OCI-LY3 (cell line): ENCODE results near the gene APOA1.

Experiments used
- H2AFZ ChIP-seq: fragments of 200-600, 300-600 bp; shearing (Covaris generic); 2 replicates; pipeline ENCODE4 v1.6.0; 2014; ENCODE audit warnings: antibody characterized with exemption, low read depth, low read length
- H3K27ac ChIP-seq: fragments of 200-600, 300-600 bp; sonication (generic); 2 replicates; pipeline ENCODE4 v1.5.1; 2014; ENCODE audit warnings: mild to moderate bottlenecking, low read length, moderate library complexity, mixed read lengths
- H3K27me3 ChIP-seq: fragments of 200-600, 300-600 bp; sonication (generic); 2 replicates; pipeline ENCODE4 v1.6.1; 2014; ENCODE audit warnings: low read depth, low read length, mixed read lengths
- H3K36me3 ChIP-seq: fragments of 200-600, 300-600 bp; sonication (generic); replicated peaks from 2 replicates; pipeline ENCODE3; 2014; ENCODE audit warnings: low read depth, low read length, mixed read lengths
- H3K4me1 ChIP-seq: fragments of 300-600, 200-600 bp; sonication (generic); 2 replicates; pipeline ENCODE4 v1.6.1; 2014; ENCODE audit warnings: low read length, mixed read lengths
- H3K4me2 ChIP-seq: fragments of 200-600, 300-600 bp; sonication (generic); 2 replicates; pipeline ENCODE4 v1.6.1; 2014; ENCODE audit warnings: low read length, mixed read lengths
- H3K4me3 ChIP-seq: fragments of 300-600, 200-600 bp; sonication (generic); 2 replicates; pipeline ENCODE4 v1.5.1; 2014; ENCODE audit warnings: antibody characterized with exemption, mild to moderate bottlenecking, low read length, moderate library complexity
- H3K79me2 ChIP-seq: fragments of 300-600, 200-600 bp; shearing (Covaris generic); 2 replicates; pipeline ENCODE4 v1.6.1; 2014; ENCODE audit warnings: mild to moderate bottlenecking, low read length, mixed read lengths
- H3K9ac ChIP-seq: fragments of 300-600, 200-600 bp; shearing (Covaris generic); 2 replicates; pipeline ENCODE4 v1.6.0; 2014; ENCODE audit warnings: mild to moderate bottlenecking, low read length, moderate library complexity
- H3K9me3 ChIP-seq: fragments of 200-600, 300-600 bp; shearing (Covaris generic); 2 replicates; pipeline ENCODE4 v1.6.1; 2014; ENCODE audit warnings: low read length, mixed read lengths; ENCODE audit not compliant: insufficient read depth
- H4K20me1 ChIP-seq: fragments of 200-600, 300-600 bp; sonication (generic); 2 replicates; pipeline ENCODE4 v1.6.1; 2016; ENCODE audit warnings: low read length, mixed read lengths; ENCODE audit not compliant: insufficient read depth
- EZH2phosphoT487 ChIP-seq: fragments of 200-600 bp; shearing (Covaris generic); IDR thresholded peaks from 2 replicates; pipeline ENCODE4 v1.6.1; 2018; ENCODE audit warnings: antibody characterized with exemption, mixed run types, low read depth
- TF ChIP-seq, protein P1 (sequence below): fragments of 200-600, 300-600 bp; sonication (generic); IDR thresholded peaks from 2 replicates; pipeline ENCODE4 v1.5.1; 2014; ENCODE audit warnings: antibody characterized with exemption, low read length, low read depth

The APOA1 gene

GRCh38 chr11:116856423-116856822 lies 19.0 kb upstream of the APOA1 start:
- H3K4me1 ChIP-seq = peaks cover 22% of the 10 kb centered on the region
- no peak overlapping the region for H3K27ac ChIP-seq
- no peak overlapping the region for H2AFZ ChIP-seq
- no peak overlapping the region for H3K4me3 ChIP-seq
- H3K27me3 ChIP-seq = no peaks in the 10 kb centered on the region
- H3K4me2 ChIP-seq = no peak overlapping the region
- H3K79me2 ChIP-seq = no peaks in the 10 kb centered on the region
- no peak overlapping the region for H3K9ac ChIP-seq
- H3K9me3 ChIP-seq = no peaks in the 10 kb centered on the region
- H3K36me3 ChIP-seq = peaks cover 32% of the 10 kb centered on the region
- H4K20me1 ChIP-seq = no peaks in the 10 kb centered on the region
- no peak for TF ChIP-seq EZH2phosphoT487
- TF ChIP-seq, protein P1, sequence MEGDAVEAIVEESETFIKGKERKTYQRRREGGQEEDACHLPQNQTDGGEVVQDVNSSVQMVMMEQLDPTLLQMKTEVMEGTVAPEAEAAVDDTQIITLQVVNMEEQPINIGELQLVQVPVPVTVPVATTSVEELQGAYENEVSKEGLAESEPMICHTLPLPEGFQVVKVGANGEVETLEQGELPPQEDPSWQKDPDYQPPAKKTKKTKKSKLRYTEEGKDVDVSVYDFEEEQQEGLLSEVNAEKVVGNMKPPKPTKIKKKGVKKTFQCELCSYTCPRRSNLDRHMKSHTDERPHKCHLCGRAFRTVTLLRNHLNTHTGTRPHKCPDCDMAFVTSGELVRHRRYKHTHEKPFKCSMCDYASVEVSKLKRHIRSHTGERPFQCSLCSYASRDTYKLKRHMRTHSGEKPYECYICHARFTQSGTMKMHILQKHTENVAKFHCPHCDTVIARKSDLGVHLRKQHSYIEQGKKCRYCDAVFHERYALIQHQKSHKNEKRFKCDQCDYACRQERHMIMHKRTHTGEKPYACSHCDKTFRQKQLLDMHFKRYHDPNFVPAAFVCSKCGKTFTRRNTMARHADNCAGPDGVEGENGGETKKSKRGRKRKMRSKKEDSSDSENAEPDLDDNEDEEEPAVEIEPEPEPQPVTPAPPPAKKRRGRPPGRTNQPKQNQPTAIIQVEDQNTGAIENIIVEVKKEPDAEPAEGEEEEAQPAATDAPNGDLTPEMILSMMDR = no peak

- Histone ChIP-seq H3K9me3 (no peaks in the 10 kb centered on the region), H3K4me1 (peaks cover 22% of the 10 kb centered on the region), H2AFZ (no peak overlapping the region), H3K27me3 (no peaks in the 10 kb centered on the region), H3K27ac (no peak overlapping the region), H3K4me3 (no peak overlapping the region), H4K20me1 (no peaks in the 10 kb centered on the region), H3K79me2 (no peaks in the 10 kb centered on the region), H3K4me2 (no peak overlapping the region), H3K36me3 (peaks cover 28% of the 10 kb centered on the region), H3K9ac (no peak overlapping the region)
- TF ChIP-seq, protein P1 = no peak
- TF ChIP-seq EZH2phosphoT487 = no peak
Observed at GRCh38 chr11:116855413-116855812, 18.0 kb upstream of the APOA1 start.

DNA sequence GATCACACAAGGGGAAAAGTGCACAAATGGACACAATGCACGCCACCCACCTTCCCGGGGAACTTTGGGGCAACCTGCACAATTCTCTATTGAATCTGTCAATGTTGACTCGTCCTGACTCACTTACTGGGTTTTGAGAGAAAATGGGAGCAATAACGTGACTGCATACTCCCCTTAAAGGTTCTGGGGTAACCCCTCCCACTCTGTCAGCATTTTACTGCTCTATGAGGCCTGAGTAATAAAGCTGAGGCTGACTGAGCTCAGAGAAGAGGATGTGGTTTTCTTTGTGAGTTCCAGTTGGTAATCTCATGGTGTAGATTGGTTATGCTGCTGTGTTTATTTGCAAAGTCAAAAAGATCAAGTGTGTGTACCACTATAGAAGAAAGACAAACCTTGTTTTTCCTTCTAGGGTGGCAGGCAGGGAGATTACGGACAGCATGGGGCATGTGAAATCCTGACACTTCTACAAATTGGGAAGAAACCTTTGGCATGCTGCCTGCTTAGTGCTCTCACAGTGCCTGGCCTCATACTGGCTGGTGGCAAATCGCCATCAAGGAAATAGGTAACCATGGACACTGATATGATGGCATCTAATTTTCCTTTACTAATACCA lies 16.1 kb upstream of the APOA1 start:
- no peak overlapping the region for H3K9ac ChIP-seq
- peaks cover 22% of the 10 kb centered on the region for H3K4me1 ChIP-seq
- no peak overlapping the region for H2AFZ ChIP-seq
- H3K4me2 ChIP-seq = peak overlapping the region; percentile 21
- H3K79me2 ChIP-seq = no peaks in the 10 kb centered on the region
- H4K20me1 ChIP-seq = no peaks in the 10 kb centered on the region
- TF ChIP-seq, protein P1 = no peak
- no peak for TF ChIP-seq EZH2phosphoT487
- peak overlapping the region; percentile 18; the same call in 1 of the 2 replicates for H3K27ac ChIP-seq
- H3K36me3 ChIP-seq = peaks cover 19% of the 10 kb centered on the region
- no peaks in the 10 kb centered on the region for H3K27me3 ChIP-seq
- no peaks in the 10 kb centered on the region for H3K9me3 ChIP-seq
- H3K4me3 ChIP-seq = no peak overlapping the region

DNA sequence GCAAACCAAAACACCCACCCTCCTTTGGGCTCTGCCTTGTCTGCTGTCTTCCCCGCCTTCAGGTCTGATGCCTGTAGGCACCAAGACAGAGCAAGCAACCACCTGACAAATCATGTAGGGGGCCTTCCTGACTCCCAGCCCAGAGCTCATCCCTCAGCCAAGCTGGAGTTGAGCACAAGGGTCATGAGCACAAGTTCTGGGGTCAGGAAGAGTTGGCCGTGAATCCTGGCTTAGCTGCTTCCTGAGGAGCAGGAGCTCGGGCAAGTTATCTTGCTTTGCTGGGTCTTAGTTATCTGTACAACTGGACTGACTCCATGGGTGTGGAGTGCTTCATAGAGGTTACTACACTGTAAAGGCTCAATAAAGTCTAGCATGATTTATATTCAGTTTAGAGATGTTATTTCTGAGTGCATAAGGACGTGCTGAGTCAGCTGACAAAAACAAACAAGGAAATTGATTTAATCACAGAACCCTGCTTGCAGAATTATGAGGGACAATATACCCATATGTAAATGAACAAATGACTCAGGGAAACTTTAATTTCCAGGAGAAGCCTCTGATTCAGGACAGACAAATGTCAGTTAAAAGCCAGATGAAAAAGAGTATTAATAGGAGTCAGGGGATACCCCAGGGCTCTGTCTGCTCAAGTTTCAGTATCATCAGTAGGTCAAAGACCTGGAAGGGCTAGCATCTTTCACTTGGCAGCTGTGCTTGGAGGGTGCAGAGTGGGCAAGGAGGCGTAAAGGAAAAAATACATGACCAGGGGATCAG lies 15.0 kb upstream of the APOA1 start:
- Histone ChIP-seq H3K9ac (no peak overlapping the region), H3K27ac (no peak overlapping the region), H3K4me2 (peak overlapping the region; percentile 21; the same call in 1 of the 2 replicates), H3K4me1 (peaks cover 22% of the 10 kb centered on the region), H3K79me2 (no peaks in the 10 kb centered on the region), H3K36me3 (peaks cover 11% of the 10 kb centered on the region), H2AFZ (no peak overlapping the region), H4K20me1 (no peaks in the 10 kb centered on the region), H3K27me3 (no peaks in the 10 kb centered on the region), H3K4me3 (no peak overlapping the region), H3K9me3 (no peaks in the 10 kb centered on the region)
- TF ChIP-seq EZH2phosphoT487 = no peak
- TF ChIP-seq, protein P1 = no peak
